ENCODE data around the gene CRYZL1.
"Not testable (repeated sequence)": the region's sequence is repeated elsewhere in the genome, so short reads cannot be mapped to it uniquely, and the experiment has no call there.

The CRYZL1 gene

GRCh38 chr21:33619726-33620125, 21.8 kb downstream of the CRYZL1 start:
- no peak for DNase-seq

GRCh38 chr21:33618407-33618806, 23.1 kb downstream of the CRYZL1 start:
- no peak for DNase-seq

GRCh38 chr21:33617565-33617964, 24.0 kb downstream of the CRYZL1 start:
- not testable (repeated sequence) for DNase-seq

DNA sequence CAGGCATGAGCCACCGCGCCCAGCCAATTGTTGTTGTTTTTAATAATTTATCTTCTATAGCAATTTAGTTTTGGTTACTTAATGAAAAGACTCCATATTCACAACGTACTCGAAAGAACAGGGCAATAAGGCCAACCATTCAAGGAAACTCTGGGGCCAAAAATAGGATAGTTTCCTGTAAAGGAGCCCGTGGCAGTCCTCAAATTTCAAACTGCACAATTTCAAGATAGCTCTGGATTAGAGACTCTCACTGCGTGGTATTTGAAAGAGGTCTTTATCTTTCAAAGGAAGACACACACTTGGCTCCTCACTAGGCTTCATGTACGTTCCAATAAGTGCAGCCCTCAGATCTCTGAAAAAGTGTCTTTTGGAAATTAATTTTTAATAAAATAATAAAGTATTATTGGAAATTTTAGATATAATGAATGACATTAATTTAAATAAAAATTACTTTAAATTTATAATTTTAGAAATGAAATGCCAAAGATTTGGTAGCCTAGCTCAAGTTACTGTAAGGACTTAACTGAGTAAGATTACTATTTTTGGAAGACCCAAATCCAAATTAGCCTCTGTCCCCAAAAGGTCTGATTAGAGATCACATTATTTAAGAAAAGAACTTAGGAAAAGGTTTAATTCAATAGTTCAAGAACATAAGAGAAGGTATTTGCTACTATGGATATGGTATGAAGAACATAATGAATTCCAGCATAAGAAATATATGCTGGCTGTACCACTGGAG, 30.4 kb downstream of the CRYZL1 start:
- no peak for DNase-seq

DNA sequence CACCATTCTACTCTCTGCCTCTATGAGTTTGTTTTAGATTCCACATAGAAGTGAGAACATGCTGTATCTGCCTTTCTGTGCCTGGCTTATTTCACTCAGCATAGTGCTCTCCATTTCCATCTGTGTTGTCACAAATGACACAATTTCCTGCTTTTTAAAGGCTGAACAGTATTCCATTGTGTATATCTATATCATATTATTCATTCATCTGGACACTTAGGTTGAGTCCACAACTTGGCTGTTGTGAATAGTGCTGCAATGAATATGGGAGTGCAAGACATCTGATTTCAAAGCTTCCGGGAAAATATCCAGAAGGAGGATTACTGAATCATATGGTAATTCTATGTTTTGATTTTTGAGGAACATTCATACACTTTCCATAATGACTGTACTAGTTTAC, 33.0 kb downstream of the CRYZL1 start:
- DNase-seq = no peak

GRCh38 chr21:33598051-33598450, 43.5 kb downstream of the CRYZL1 start:
- DNase-seq = no peak

DNA sequence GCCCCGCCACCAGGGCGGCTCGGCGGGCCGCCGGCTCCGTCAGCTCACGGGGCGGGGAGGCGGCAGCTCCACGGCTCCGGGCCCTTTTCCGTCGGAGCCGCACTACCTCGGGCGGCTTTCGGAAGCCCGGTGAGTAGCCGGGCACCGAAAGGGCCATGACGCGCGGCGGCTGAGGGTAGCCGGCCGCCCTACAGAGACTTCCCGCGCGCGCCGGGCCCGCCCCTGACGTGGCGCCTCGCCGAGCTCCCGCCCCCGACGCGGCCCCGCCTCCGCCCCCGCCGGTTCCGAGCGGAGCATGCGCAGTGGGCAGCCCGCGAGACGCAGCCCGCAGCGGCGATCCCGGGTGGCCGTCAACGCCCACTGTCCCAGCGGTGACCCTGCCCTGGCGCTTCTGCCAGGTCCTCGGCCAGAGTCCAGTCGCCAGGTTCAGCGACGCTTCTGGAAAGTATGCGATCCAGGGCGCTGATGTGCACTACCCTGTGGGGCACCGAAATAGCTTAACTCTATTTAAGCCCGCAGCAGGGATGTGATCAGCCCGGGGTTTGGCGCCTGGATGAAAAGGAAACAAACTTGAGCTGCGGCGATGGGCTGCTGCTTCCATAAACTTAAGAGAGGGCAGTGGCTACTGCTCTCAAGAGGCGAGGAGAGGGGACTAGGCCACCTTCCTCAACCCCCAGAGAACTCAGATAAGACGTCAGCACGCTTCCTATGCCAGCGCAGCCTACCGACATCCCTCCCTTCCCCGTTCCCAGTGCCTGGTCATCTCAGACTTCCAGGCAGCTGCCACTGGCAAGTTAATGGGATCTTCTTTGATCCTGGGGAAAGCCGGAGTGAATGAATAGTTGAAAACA, 52.8 kb downstream of the CRYZL1 start, which contains the start of gene DONSON:
TSS of gene DONSON (minus strand) at position 200 of the 851 bp plus-strand sequence. CDS start at position 157, 43 bp downstream.
- DNase-seq = peak; percentile 85

DNA sequence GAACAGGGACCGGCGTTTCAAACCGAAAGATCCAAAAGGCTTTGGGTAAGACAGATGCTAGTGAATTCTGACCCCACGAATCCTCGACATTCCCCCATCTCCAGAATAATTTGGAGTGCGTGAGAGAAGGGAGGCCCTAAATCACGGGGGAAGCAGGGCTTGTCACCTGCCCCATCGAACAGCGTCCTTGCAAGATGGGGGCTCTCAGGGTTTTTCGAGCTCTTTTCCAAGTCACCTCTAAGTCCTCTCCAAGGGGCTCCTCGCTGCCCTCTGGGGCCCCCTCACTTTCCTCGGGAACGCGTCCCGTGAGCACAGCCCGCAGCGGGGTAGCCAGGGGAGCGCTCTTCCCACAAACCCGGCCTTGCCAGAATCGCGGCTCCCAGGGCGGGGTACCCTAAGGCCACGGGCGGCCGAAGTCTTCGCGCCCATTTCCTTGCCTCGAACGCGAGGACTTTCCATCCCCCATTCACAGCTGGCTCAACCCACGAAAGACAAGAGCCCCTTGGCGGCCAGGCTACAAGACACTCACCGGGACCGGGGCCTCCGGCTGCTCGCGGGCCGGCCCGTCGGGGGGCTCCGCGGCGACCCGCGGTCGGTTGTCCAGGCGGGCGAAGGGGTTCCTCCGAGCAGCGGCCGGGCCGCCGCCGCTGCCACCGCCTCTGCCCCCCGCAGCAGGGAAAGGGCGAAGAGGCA, 53.6 kb downstream of the CRYZL1 start:
- no peak for DNase-seq

DNA sequence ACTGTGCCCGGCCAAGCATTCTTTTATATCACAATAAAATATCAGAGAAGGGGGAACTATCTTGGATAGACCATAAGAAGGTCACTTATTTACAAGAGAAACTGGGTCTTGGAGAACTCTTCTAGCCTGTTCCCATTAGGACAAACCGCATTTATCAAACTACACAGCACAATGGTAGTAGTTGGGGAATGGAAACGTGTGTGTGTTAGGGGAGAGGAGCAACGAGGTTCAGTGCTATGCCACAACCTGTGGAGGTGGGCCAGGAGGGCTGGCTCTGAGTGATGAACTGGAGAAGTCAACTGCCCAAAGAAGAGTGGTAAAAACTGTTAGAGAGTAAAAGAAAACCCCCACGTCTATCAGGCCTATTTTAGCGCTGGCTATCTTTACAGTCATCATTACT, 54.6 kb downstream of the CRYZL1 start:
- no peak for DNase-seq

GRCh38 chr21:33584455-33584854, 57.1 kb downstream of the CRYZL1 start:
- DNase-seq = no peak

DNA sequence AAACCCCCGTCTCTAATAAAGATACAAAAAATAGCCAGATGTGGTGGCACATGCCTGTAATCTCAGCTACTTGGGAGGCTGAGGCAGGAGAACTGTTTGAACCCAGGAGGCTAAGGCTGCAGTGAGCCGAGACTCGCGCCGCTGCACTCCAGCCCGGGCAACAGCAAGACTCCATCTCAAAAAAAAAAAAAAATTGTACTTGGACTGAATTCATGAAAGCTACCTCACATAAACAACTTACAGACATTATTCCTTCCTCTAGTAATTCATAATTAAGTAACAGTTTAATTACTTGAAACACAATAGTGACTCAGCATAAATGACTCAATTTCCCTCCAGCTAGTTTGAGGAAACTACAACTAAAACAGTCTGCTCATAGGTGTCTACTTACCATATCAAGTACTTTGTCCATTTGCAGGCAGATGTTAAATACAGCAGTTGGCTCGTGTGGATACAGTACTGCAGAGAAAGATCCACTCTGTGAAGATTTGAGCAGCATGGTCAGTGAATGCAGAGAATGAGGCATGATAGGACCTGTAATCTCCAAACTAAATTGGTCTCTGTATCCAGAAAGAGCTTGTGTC, 62.5 kb downstream of the CRYZL1 start:
- no peak for DNase-seq

- no peak for DNase-seq
Measured at GRCh38 chr21:33578214-33578613, 63.3 kb downstream of the CRYZL1 start.

GRCh38 chr21:33576741-33577141, 64.8 kb downstream of the CRYZL1 start:
- not testable (repeated sequence) for DNase-seq

GRCh38 chr21:33572350-33572749, 69.2 kb downstream of the CRYZL1 start:
- DNase-seq = no peak

DNA sequence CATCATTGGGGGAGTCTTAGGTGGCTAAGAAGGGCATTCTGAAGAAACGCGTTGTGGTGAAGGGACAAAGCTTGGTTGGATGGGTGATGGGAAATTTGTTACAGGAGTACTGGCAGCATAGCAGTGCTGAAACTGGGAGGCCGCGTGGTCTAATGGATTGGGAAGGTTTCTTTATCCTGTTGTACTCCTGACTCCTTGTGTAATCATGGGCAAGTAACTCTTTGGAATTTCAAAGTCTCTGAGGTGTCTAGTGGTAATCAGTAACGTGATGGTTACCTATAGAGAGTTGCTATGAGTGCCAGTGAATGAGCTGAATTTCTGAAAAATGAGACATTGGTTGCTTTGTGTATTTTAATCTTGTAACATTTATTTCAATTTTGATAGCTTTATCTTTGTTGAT, 71.5 kb downstream of the CRYZL1 start:
- DNase-seq = no peak

- no peak for DNase-seq
Measured at GRCh38 chr21:33568448-33568847, 73.1 kb downstream of the CRYZL1 start.

DNA sequence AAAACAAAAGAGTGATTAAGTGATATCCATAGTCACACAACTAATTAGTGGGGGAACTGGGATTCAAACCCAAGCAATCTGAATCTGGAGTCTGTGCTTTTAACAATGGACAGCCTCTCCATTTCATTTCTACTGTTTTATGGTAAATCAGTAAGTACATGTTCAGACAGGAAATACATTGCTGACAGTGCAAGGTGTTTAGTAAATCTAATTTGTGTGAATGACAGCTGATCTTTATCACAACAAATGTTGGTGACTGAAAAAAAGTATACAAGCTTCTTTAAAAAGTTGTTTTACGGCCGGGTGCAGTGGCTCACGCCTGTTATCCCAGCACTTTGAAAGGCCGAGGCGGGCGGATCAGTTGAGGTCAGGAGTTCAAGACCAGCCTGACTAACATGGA, 73.6 kb downstream of the CRYZL1 start:
- DNase-seq = no peak

- no peak for DNase-seq
Measured at GRCh38 chr21:33566514-33566913, 75.0 kb downstream of the CRYZL1 start.

DNA sequence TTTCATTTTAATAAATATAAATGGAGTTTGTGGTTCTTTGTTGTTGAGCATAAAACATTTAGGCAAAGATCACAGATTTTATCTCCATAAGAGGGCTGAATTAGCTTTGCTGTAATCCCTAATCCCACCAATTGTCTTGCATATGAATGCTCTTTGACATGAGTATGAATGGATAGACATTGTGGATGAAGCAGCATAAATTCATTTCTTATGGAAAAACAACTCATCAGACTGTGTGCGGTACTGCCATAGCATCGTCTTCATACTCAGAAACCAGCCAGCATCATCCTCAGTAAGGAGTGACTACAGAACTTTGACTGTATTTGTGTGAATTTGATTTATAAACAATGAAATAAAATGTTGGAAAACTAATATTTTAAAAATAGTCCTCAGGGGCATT, 79.2 kb downstream of the CRYZL1 start:
- no peak for DNase-seq

GRCh38 chr21:33561373-33561772, 80.2 kb downstream of the CRYZL1 start:
- DNase-seq = no peak

DNA sequence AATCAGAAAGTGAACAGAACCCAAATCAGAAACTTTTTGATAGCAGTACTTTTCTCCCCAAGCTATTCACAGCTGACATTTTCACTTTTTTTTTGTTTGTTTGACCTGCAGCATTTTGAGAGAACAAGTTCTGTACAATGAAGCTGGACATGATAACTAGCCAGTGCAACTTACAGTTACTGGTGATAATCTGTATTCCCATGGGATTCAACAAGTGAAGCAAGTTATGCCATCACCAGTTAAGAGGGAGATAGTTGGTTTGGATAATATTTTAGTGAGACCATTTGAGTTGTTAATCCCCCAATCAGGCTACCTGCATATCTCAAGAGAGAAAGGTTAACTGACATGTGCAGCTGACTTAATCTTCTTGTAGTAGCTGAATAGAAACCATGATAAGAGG, 80.6 kb downstream of the CRYZL1 start:
- DNase-seq = no peak

DNA sequence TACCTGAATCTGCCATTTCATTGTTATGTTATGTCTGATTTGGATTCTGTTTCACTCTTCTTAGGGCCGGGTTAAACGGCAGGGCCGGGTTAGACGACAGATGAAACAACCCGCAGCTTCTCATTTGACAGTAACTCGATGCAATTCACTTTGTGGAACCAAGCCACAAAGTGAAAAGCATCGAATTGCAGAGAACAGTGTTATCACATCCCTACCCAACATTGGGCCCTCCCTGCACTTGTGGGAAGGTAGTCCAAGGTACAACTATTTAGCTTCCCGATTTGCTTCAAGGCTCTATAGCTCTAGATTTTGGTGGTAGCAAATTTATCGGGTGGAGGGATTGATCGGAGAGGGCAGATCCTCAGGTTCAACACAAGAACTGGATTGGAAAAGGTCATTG, 81.7 kb downstream of the CRYZL1 start:
- no peak for DNase-seq

- no peak for DNase-seq
Measured at GRCh38 chr21:33558777-33559421, 82.6 kb downstream of the CRYZL1 start.

Measured in CD4-positive, alpha-beta T cell treated with Interleukin-15 for 1 hour (primary cell).